ENCODE data around the gene UGT1A4.

Gene UGT1A4

GRCh38 chr2:233758849-233759248 is 40.3 kb downstream of the UGT1A4 start:
- no peak overlapping the region for H2AFZ ChIP-seq (ENCODE audit: low read length)
- no peaks in the 10 kb centered on the region for H3K4me1 ChIP-seq (ENCODE audit: insufficient read depth, low read length, poor library complexity, severe bottlenecking)
- no peak overlapping the region for H3K4me3 ChIP-seq (ENCODE audit: low read length, poor library complexity, severe bottlenecking)
- no peak overlapping the region for H3K4me2 ChIP-seq (ENCODE audit: low read depth, low read length, poor library complexity, severe bottlenecking)
- no peak overlapping the region for H3K9ac ChIP-seq (ENCODE audit: low read depth, low read length, poor library complexity, severe bottlenecking)
- no peaks in the 10 kb centered on the region for H3K36me3 ChIP-seq (ENCODE audit: insufficient read depth, low read length)
- H3K9me3 ChIP-seq (ENCODE audit: insufficient read depth, low read depth, low read length) = no peaks in the 10 kb centered on the region
- H3F3A ChIP-seq (ENCODE audit: low read depth) = no peaks in the 10 kb centered on the region
- H4K20me1 ChIP-seq (ENCODE audit: insufficient read depth, low read length, poor library complexity, severe bottlenecking) = no peaks in the 10 kb centered on the region
- no peaks in the 10 kb centered on the region for H3K27me3 ChIP-seq (ENCODE audit: insufficient read depth, low read length, poor library complexity, severe bottlenecking)
- TF ChIP-seq CTCF (conservative IDR thresholded peaks at IDR 0.05; ENCODE audit: low read length) (no peak), EZH2phosphoT487 (IDR thresholded peaks at IDR 0.05; ENCODE audit: borderline replicate concordance) (no peak)
- no peaks in the 10 kb centered on the region for H3K79me2 ChIP-seq (ENCODE audit: insufficient read depth, low read length)
- H3K9me2 ChIP-seq (replicated peaks; ENCODE audit: low read depth, low read length) = no peaks in the 10 kb centered on the region

DNA sequence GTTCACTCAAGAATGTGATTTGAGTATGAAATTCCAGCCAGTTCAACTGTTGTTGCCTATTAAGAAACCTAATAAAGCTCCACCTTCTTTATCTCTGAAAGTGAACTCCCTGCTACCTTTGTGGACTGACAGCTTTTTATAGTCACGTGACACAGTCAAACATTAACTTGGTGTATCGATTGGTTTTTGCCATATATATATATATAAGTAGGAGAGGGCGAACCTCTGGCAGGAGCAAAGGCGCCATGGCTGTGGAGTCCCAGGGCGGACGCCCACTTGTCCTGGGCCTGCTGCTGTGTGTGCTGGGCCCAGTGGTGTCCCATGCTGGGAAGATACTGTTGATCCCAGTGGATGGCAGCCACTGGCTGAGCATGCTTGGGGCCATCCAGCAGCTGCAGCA is 41.5 kb downstream of the UGT1A4 start, which contains the start of gene UGT1A1:
Gene UGT1A1 (plus strand): TSS at position 228 of the 400 bp plus-strand sequence. CDS start 18 bp downstream, at position 246.
- no peak within 1 kb of the TSS for H3K9ac ChIP-seq (ENCODE audit: low read depth, low read length, poor library complexity, severe bottlenecking)
- TF ChIP-seq CTCF (conservative IDR thresholded peaks at IDR 0.05; ENCODE audit: low read length) (no peak), EZH2phosphoT487 (IDR thresholded peaks at IDR 0.05; ENCODE audit: borderline replicate concordance) (no peak)
- no peaks in the 10 kb centered on the region for H3K9me2 ChIP-seq (replicated peaks; ENCODE audit: low read depth, low read length)
- no peaks in the 10 kb centered on the region for H3K4me1 ChIP-seq (ENCODE audit: insufficient read depth, low read length, poor library complexity, severe bottlenecking)
- H3F3A ChIP-seq (ENCODE audit: low read depth) = no peaks in the 10 kb centered on the region
- H3K9me3 ChIP-seq (ENCODE audit: insufficient read depth, low read depth, low read length) = no peaks in the 10 kb centered on the region
- no peaks in the 10 kb centered on the region for H4K20me1 ChIP-seq (ENCODE audit: insufficient read depth, low read length, poor library complexity, severe bottlenecking)
- no peaks in the 10 kb centered on the region for H3K27me3 ChIP-seq (ENCODE audit: insufficient read depth, low read length, poor library complexity, severe bottlenecking)
- H3K4me3 ChIP-seq (ENCODE audit: low read length, poor library complexity, severe bottlenecking) = no peak within 1 kb of the TSS
- no peaks in the 10 kb centered on the region for H3K79me2 ChIP-seq (ENCODE audit: insufficient read depth, low read length)
- no peak within 1 kb of the TSS for H3K4me2 ChIP-seq (ENCODE audit: low read depth, low read length, poor library complexity, severe bottlenecking)
- no peaks in the 10 kb centered on the region for H3K36me3 ChIP-seq (ENCODE audit: insufficient read depth, low read length)
- no peak within 1 kb of the TSS for H2AFZ ChIP-seq (ENCODE audit: low read length)

DNA sequence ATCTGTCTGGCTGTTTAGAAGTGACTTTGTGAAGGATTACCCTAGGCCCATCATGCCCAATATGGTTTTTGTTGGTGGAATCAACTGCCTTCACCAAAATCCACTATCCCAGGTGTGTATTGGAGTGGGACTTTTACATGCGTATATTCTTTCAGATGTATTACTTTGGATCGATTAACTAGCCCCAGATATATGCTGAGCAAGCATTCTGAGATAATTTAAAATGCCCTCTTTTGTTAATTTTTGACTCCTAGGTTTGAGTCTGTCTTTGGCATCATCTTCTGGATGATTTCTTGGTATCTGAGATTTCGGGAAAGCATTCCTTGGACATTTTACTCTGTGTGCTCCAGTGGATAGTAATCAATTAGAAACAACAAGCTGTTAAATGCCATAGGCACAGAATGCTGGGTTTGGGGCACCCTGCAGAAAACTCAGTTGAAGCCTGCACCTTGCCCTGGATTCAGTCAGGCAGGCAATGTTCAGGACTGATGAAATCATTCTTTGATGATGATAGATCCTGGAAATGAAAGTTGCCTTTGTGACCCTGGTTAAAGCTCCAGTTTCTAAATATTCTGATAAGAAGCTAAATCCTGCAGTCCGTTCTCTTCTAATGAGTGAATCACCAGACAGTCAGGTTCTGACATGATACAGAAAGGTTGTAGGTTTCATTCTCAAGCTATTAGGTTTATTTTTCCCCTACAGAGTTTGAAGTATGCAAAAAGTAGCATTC is 42.7 kb downstream of the UGT1A4 start:
- no peak overlapping the region for H3K4me3 ChIP-seq (ENCODE audit: low read length, poor library complexity, severe bottlenecking)
- no peaks in the 10 kb centered on the region for H3K9me3 ChIP-seq (ENCODE audit: insufficient read depth, low read depth, low read length)
- no peak overlapping the region for H3K9ac ChIP-seq (ENCODE audit: low read depth, low read length, poor library complexity, severe bottlenecking)
- no peaks in the 10 kb centered on the region for H4K20me1 ChIP-seq (ENCODE audit: insufficient read depth, low read length, poor library complexity, severe bottlenecking)
- H3K36me3 ChIP-seq (ENCODE audit: insufficient read depth, low read length) = no peaks in the 10 kb centered on the region
- no peaks in the 10 kb centered on the region for H3K9me2 ChIP-seq (replicated peaks; ENCODE audit: low read depth, low read length)
- TF ChIP-seq CTCF (conservative IDR thresholded peaks at IDR 0.05; ENCODE audit: low read length) (no peak), EZH2phosphoT487 (IDR thresholded peaks at IDR 0.05; ENCODE audit: borderline replicate concordance) (no peak)
- H2AFZ ChIP-seq (ENCODE audit: low read length) = no peak overlapping the region
- H3K27me3 ChIP-seq (ENCODE audit: insufficient read depth, low read length, poor library complexity, severe bottlenecking) = no peaks in the 10 kb centered on the region
- no peaks in the 10 kb centered on the region for H3F3A ChIP-seq (ENCODE audit: low read depth)
- H3K4me1 ChIP-seq (ENCODE audit: insufficient read depth, low read length, poor library complexity, severe bottlenecking) = no peaks in the 10 kb centered on the region
- H3K79me2 ChIP-seq (ENCODE audit: insufficient read depth, low read length) = no peaks in the 10 kb centered on the region
- no peak overlapping the region for H3K4me2 ChIP-seq (ENCODE audit: low read depth, low read length, poor library complexity, severe bottlenecking)

All from Loucy (cell line).